Measurements from ENCODE around the gene RHBDF1.

The RHBDF1 gene

GRCh38 chr16:117379-118365, 45.2 kb upstream of the RHBDF1 start:
- peak; percentile 78 for TF ChIP-seq CTCF (IDR thresholded peaks at IDR 0.05; ENCODE audit: low read depth, low read length)
- H3K4me3 ChIP-seq (ENCODE audit: low read depth, low read length) = no peak overlapping the region
- no peak for DNase-seq (ENCODE audit: low read depth, low spot score)
- in situ Hi-C loops (cut with HindIII; ENCODE audit: low sequenced_read_pairs) = no loop called here

DNA sequence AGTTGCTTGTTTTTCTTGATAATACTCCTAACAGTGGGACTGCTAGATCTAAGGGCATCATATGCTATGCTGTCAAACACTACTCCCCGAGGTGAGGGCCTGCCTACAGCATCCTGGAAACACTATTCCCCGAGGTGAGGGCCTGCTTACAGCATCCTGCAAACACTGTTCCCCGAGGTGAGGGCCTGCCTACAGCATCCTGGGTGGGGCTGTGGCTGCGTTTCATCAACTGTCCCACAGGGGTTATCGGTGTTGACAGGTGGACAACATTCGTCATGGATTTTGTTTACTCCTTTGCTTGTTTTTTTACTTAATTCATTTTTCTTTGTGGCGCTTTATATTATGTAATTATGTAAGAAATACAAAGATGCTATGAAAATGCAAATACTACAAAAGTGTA, 43.6 kb upstream of the RHBDF1 start:
- DNase-seq (ENCODE audit: low read depth, low spot score) = no peak
- TF ChIP-seq CTCF (IDR thresholded peaks at IDR 0.05; ENCODE audit: low read depth, low read length) = no peak
- in situ Hi-C loops (cut with HindIII; ENCODE audit: low sequenced_read_pairs) = no loop called here
- H3K4me3 ChIP-seq (ENCODE audit: low read depth, low read length) = no peak overlapping the region

DNA sequence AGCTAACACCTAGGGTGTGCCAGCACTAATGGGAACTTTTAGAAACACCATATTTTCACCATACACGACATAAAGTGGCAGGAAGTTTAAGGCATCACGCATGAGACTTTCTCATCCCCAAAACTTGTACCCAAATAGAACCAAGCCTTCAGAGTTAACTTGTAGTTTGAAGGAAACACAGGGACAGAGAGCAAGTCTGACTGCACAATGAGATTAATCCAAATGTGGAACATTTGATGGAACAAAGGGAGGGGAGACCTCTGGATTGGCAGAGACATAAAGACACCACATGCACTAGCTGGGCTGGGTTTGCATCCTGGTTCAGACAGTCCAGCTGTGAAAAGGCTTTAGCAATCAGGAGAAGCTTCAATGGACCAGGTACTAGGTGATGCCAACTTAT, 41.9 kb upstream of the RHBDF1 start:
- in situ Hi-C loops (cut with HindIII; ENCODE audit: low sequenced_read_pairs) = no loop called here
- DNase-seq (ENCODE audit: low read depth, low spot score) = no peak
- no peak for TF ChIP-seq CTCF (IDR thresholded peaks at IDR 0.05; ENCODE audit: low read depth, low read length)
- no peak overlapping the region for H3K4me3 ChIP-seq (ENCODE audit: low read depth, low read length)

- no peak for DNase-seq (ENCODE audit: low read depth, low spot score)
- no peak overlapping the region for H3K4me3 ChIP-seq (ENCODE audit: low read depth, low read length)
- TF ChIP-seq CTCF (IDR thresholded peaks at IDR 0.05; ENCODE audit: low read depth, low read length) = no peak
- in situ Hi-C loops (cut with HindIII; ENCODE audit: low sequenced_read_pairs) = no loop called here
Observed at GRCh38 chr16:112153-112840, 39.9 kb upstream of the RHBDF1 start.

DNA sequence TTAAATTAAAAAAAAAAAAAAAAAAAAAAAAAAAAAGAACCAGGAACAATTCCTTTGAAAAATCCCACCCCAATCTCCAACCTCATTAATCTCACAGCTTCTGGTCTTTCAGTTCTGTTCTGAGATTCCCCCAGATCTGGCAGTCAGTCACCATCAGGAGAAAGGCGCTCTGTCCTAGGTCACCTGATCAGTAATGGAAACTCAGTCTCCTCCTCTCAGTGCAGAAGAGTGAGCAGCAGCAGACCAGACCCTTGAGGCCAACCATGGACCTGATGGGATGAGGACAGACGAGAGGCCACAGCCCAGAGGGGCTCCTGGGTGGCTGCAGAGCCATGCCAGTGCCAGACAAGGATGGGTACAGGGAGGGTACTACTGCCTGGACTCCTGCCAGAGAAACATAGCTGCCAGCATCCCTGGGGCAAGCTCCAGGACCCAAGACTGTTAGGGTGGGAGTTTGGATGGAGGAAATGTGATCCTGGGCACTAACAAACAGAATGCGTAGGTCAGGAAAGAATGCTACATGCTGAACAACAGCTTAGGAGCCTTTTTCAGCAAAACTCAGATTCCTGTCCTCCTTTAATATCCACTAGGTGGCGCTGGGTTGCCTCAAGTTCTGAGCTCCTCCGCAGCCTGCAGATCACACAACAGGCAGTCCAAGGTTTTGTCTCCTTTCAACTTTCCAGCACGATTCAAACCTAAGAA, 34.3 kb upstream of the RHBDF1 start:
- peak; percentile 83 for DNase-seq (ENCODE audit: low read depth, low spot score)
- in situ Hi-C loops (cut with HindIII; ENCODE audit: low sequenced_read_pairs) = no loop called here
- TF ChIP-seq CTCF (IDR thresholded peaks at IDR 0.05; ENCODE audit: low read depth, low read length) = peak; percentile 79
- H3K4me3 ChIP-seq (ENCODE audit: low read depth, low read length) = no peak overlapping the region

DNA sequence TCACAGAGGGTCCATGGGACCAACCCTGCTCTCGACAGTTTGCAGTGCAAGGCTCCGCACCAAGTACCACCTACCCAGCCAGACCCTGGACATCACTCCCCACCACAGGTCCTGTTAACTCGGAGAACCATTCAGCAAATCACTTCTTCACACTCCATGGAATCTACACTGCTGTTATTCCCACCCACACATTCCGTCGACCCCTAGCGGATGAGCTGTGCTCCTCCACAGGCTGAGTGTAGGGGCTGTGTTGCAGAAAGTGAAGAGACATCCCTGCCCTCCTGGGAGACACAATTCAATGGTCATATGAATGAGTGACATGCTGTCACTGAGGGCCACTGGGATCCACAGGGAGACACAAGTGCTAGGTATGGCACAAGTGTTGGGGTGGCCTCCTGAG, 33.1 kb upstream of the RHBDF1 start:
- TF ChIP-seq CTCF (IDR thresholded peaks at IDR 0.05; ENCODE audit: low read depth, low read length) = no peak
- DNase-seq (ENCODE audit: low read depth, low spot score) = no peak
- in situ Hi-C loops (cut with HindIII; ENCODE audit: low sequenced_read_pairs) = no loop called here
- no peak overlapping the region for H3K4me3 ChIP-seq (ENCODE audit: low read depth, low read length)
